Mesendoderm (in vitro differentiated cells): ENCODE measurements around the gene MTMR10.
A peak's percentile ranks its signal among the peaks of the same experiment; 100 is the strongest.

Experiments
- DNase-seq: peaks from one replicate; pipeline ENCODE4 v3.0.0; 2013
- H2AK5ac ChIP-seq: 2 replicates; pipeline ENCODE4 v1.6.1; 2013; ENCODE audit warnings: low read length, inconsistent platforms
- H2BK120ac ChIP-seq: 2 replicates; pipeline ENCODE4 v1.6.1; 2013; ENCODE audit warnings: low read depth, mild to moderate bottlenecking, low read length, moderate library complexity, mixed read lengths
- H2BK15ac ChIP-seq: replicated peaks from 2 replicates; pipeline ENCODE4 v1.6.1; 2013; ENCODE audit warnings: low read depth, mild to moderate bottlenecking, moderate library complexity
- H2BK5ac ChIP-seq: 2 replicates; pipeline ENCODE4 v1.6.1; 2013; ENCODE audit warnings: low read length, inconsistent platforms
- H3K18ac ChIP-seq: 2 replicates; pipeline ENCODE4 v1.6.1; 2013; ENCODE audit warnings: mild to moderate bottlenecking, low read length, mixed read lengths
- H3K23ac ChIP-seq: one replicate; pipeline ENCODE4 v1.6.1; 2013; ENCODE audit warnings: low read length
- H3K27ac ChIP-seq: 2 replicates; pipeline ENCODE4 v1.5.1; 2013; ENCODE audit warnings: low read depth, mild to moderate bottlenecking, inconsistent platforms, low read length, moderate library complexity
- H3K27me3 ChIP-seq: 2 replicates; pipeline ENCODE4 v1.6.1; 2013; ENCODE audit warnings: low read length, control low read depth, mild to moderate bottlenecking, inconsistent platforms; ENCODE audit not compliant: insufficient read depth, poor library complexity
- H3K36me3 ChIP-seq: 2 replicates; pipeline ENCODE4 v1.6.1; 2013; ENCODE audit warnings: low read length, inconsistent platforms; ENCODE audit not compliant: control insufficient read depth, insufficient read depth
- H3K4ac ChIP-seq: one replicate; pipeline ENCODE4 v1.6.1; 2013; ENCODE audit warnings: low read depth, mild to moderate bottlenecking, low read length, moderate library complexity
- H3K4me1 ChIP-seq: 2 replicates; pipeline ENCODE4 v1.6.1; 2013; ENCODE audit warnings: low read depth, low read length, inconsistent platforms; ENCODE audit not compliant: control insufficient read depth
- H3K4me2 ChIP-seq: 2 replicates; pipeline ENCODE4 v1.6.1; 2013; ENCODE audit warnings: low read length
- H3K4me3 ChIP-seq: 2 replicates; pipeline ENCODE4 v1.5.1; 2013; ENCODE audit warnings: mild to moderate bottlenecking, low read length
- H3K56ac ChIP-seq: one replicate; pipeline ENCODE4 v1.6.1; 2013; ENCODE audit warnings: low read length
- H3K79me1 ChIP-seq: 2 replicates; pipeline ENCODE4 v1.6.1; 2013; ENCODE audit warnings: low read length, inconsistent platforms
- H3K79me2 ChIP-seq: 2 replicates; pipeline ENCODE4 v1.6.1; 2013; ENCODE audit warnings: mild to moderate bottlenecking, low read length; ENCODE audit not compliant: control insufficient read depth, insufficient read depth
- H3K9ac ChIP-seq: 2 replicates; pipeline ENCODE4 v1.6.1; 2013; ENCODE audit warnings: low read length, inconsistent platforms
- H4K5ac ChIP-seq: one replicate; pipeline ENCODE4 v1.6.1; 2013; ENCODE audit warnings: low read length
- H4K8ac ChIP-seq: one replicate; pipeline ENCODE4 v1.6.1; 2013; ENCODE audit warnings: low read depth, mild to moderate bottlenecking, control low read depth, low read length, moderate library complexity
- WGBS: extraction: QIAGEN DNeasy Blood & Tissue Kit; methylation state at CpG from one replicate; pipeline ENCODE4 v1.1.7; 2013; ENCODE audit warnings: low lambda C conversion rate, missing lambda C conversion rate; ENCODE audit not compliant: insufficient coverage; ENCODE audit errors: extremely low coverage; 5-methylcytosine and 5-hydroxymethylcytosine counted together

The MTMR10 gene

GRCh38 chr15:31005660-31006059, 14.2 kb upstream of the MTMR10 start:
- no peak overlapping the region for H2BK15ac ChIP-seq

GRCh38 chr15:31004220-31004733, 12.8 kb upstream of the MTMR10 start:
- Histone ChIP-seq H4K5ac (no peak overlapping the region), H3K4me3 (no peak overlapping the region), H3K36me3 (no peaks in the 10 kb centered on the region), H3K23ac (no peak overlapping the region), H3K27me3 (no peaks in the 10 kb centered on the region), H3K56ac (no peak overlapping the region), H2BK15ac (no peak overlapping the region), H3K79me1 (no peaks in the 10 kb centered on the region), H3K4me1 (no peaks in the 10 kb centered on the region), H3K27ac (no peak overlapping the region), H3K9ac (no peak overlapping the region), H2BK5ac (no peak overlapping the region), H2AK5ac (no peak overlapping the region), H3K18ac (no peak overlapping the region), H2BK120ac (no peak overlapping the region), H4K8ac (no peak overlapping the region), H3K4me2 (no peak overlapping the region), H3K4ac (no peak overlapping the region), H3K79me2 (no peaks in the 10 kb centered on the region)
- DNase-seq = peak; percentile 34
- WGBS = no CpG with 5 or more reads among the region's 5 CpGs

More at GRCh38 chr15:31005660-31006059, 14.2 kb upstream of the MTMR10 start:
- H3K18ac ChIP-seq = no peak overlapping the region
- H3K4me1 ChIP-seq = no peaks in the 10 kb centered on the region
- no peak overlapping the region for H2AK5ac ChIP-seq
- H4K5ac ChIP-seq = no peak overlapping the region
- H3K79me1 ChIP-seq = no peaks in the 10 kb centered on the region
- whole genome bisulfite sequencing = 100% methylated on average over 1 of the region's 2 CpGs
- H3K27ac ChIP-seq = no peak overlapping the region
- H3K4ac ChIP-seq = no peak overlapping the region
- H3K4me3 ChIP-seq = no peak overlapping the region
- no peak overlapping the region for H2BK5ac ChIP-seq
- H3K4me2 ChIP-seq = no peak overlapping the region
- H3K36me3 ChIP-seq = no peaks in the 10 kb centered on the region
- no peak overlapping the region for H3K56ac ChIP-seq
- no peak overlapping the region for H2BK120ac ChIP-seq
- no peaks in the 10 kb centered on the region for H3K79me2 ChIP-seq
- DNase-seq = no peak
- H3K23ac ChIP-seq = no peak overlapping the region
- no peak overlapping the region for H3K9ac ChIP-seq
- no peaks in the 10 kb centered on the region for H3K27me3 ChIP-seq
- H4K8ac ChIP-seq = no peak overlapping the region

- H3K18ac ChIP-seq = no peak overlapping the region
- no peaks in the 10 kb centered on the region for H3K4me1 ChIP-seq
- H3K56ac ChIP-seq = no peak overlapping the region
- H3K9ac ChIP-seq = no peak overlapping the region
- no peak for DNase-seq
- no peak overlapping the region for H4K5ac ChIP-seq
- no peaks in the 10 kb centered on the region for H3K79me2 ChIP-seq
- no peak overlapping the region for H3K4ac ChIP-seq
- H3K4me3 ChIP-seq = no peak overlapping the region
- no peak overlapping the region for H2BK120ac ChIP-seq
- no peak overlapping the region for H3K4me2 ChIP-seq
- H4K8ac ChIP-seq = no peak overlapping the region
- H2AK5ac ChIP-seq = no peak overlapping the region
- no peaks in the 10 kb centered on the region for H3K79me1 ChIP-seq
- H3K27me3 ChIP-seq = no peaks in the 10 kb centered on the region
- WGBS = no CpG with 5 or more reads among the region's 3 CpGs
- no peaks in the 10 kb centered on the region for H3K36me3 ChIP-seq
- no peak overlapping the region for H3K27ac ChIP-seq
- no peak overlapping the region for H2BK15ac ChIP-seq
- no peak overlapping the region for H3K23ac ChIP-seq
- no peak overlapping the region for H2BK5ac ChIP-seq
Observed at GRCh38 chr15:31001702-31002101, 10.3 kb upstream of the MTMR10 start.

GRCh38 chr15:30999729-31000128, 8.3 kb upstream of the MTMR10 start:
- no peak overlapping the region for H3K23ac ChIP-seq
- H3K4ac ChIP-seq = no peak overlapping the region
- H3K4me3 ChIP-seq = no peak overlapping the region
- H2AK5ac ChIP-seq = no peak overlapping the region
- no peaks in the 10 kb centered on the region for H3K79me2 ChIP-seq
- no peaks in the 10 kb centered on the region for H3K36me3 ChIP-seq
- H3K79me1 ChIP-seq = no peaks in the 10 kb centered on the region
- no peaks in the 10 kb centered on the region for H3K4me1 ChIP-seq
- no peak overlapping the region for H3K18ac ChIP-seq
- H4K8ac ChIP-seq = no peak overlapping the region
- H2BK15ac ChIP-seq = no peak overlapping the region
- no peak overlapping the region for H2BK120ac ChIP-seq
- H3K9ac ChIP-seq = no peak overlapping the region
- no peak for DNase-seq
- no peak overlapping the region for H3K27ac ChIP-seq
- H3K56ac ChIP-seq = no peak overlapping the region
- H4K5ac ChIP-seq = no peak overlapping the region
- no CpG with 5 or more reads among the region's 3 CpGs for WGBS
- H2BK5ac ChIP-seq = no peak overlapping the region
- no peak overlapping the region for H3K4me2 ChIP-seq
- no peaks in the 10 kb centered on the region for H3K27me3 ChIP-seq

GRCh38 chr15:30997270-30997669, 5.8 kb upstream of the MTMR10 start:
- H3K56ac ChIP-seq = no peak overlapping the region
- no peak overlapping the region for H2AK5ac ChIP-seq
- no peak overlapping the region for H4K8ac ChIP-seq
- no peak overlapping the region for H2BK120ac ChIP-seq
- H3K27me3 ChIP-seq = no peaks in the 10 kb centered on the region
- DNase-seq = no peak
- H3K9ac ChIP-seq = no peak overlapping the region
- no peak overlapping the region for H2BK15ac ChIP-seq
- no peak overlapping the region for H3K4me2 ChIP-seq
- no peak overlapping the region for H3K4ac ChIP-seq
- H3K27ac ChIP-seq = no peak overlapping the region
- no peak overlapping the region for H2BK5ac ChIP-seq
- H3K36me3 ChIP-seq = no peaks in the 10 kb centered on the region
- WGBS = no CpG with 5 or more reads among the region's 1 CpG
- no peaks in the 10 kb centered on the region for H3K79me1 ChIP-seq
- H3K4me1 ChIP-seq = no peaks in the 10 kb centered on the region
- no peak overlapping the region for H4K5ac ChIP-seq
- no peak overlapping the region for H3K4me3 ChIP-seq
- no peak overlapping the region for H3K18ac ChIP-seq
- H3K79me2 ChIP-seq = no peaks in the 10 kb centered on the region
- no peak overlapping the region for H3K23ac ChIP-seq

- Histone ChIP-seq H2BK15ac (no peak overlapping the region), H2AK5ac (no peak overlapping the region), H3K56ac (peak overlapping the region; percentile 94), H4K8ac (no peak overlapping the region), H3K4me3 (peak overlapping the region; percentile 50), H3K4me2 (peak overlapping the region; percentile 60), H3K18ac (peak overlapping the region; percentile 52), H3K23ac (no peak overlapping the region), H3K9ac (peak overlapping the region; percentile 84), H2BK5ac (peak overlapping the region; percentile 63), H3K79me2 (peaks cover 3% of the 10 kb centered on the region), H3K27me3 (no peaks in the 10 kb centered on the region), H2BK120ac (no peak overlapping the region), H3K4me1 (no peaks in the 10 kb centered on the region), H3K36me3 (no peaks in the 10 kb centered on the region), H3K79me1 (peaks cover 3% of the 10 kb centered on the region), H4K5ac (no peak overlapping the region), H3K27ac (peak overlapping the region; percentile 97), H3K4ac (peak overlapping the region; percentile 83)
- WGBS = no CpG with 5 or more reads among the region's 7 CpGs
- DNase-seq = peak; percentile 38
Observed at GRCh38 chr15:30992249-30992864, 929 bp upstream of the MTMR10 start.
